GM10248 (cell line): ENCODE measurements around the gene NHEJ1.

Source experiments
- CTCF ChIA-PET: fragments of 300-600 bp; sonication (Branson Sonifier 250); formaldehyde crosslinking; extraction: SDS; loops from one replicate; lab custom pipeline; 2021; ENCODE audit warnings: antibody characterized with exemption; lab: Yijun Ruan, JAX
- POLR2A ChIA-PET: fragments of 350-650 bp; sonication (Branson Sonifier 250); formaldehyde crosslinking; extraction: SDS; loops from one replicate; lab custom pipeline; 2020; ENCODE audit warnings: antibody characterized with exemption; lab: Yijun Ruan, JAX
- DNase-seq: peaks from one replicate; pipeline ENCODE4 v3.0.0; 2012; ENCODE audit errors: extremely low spot score
- CTCF ChIP-seq: IDR thresholded peaks from 2 replicates; pipeline ENCODE4 v1.5.1; 2012; ENCODE audit warnings: mild to moderate bottlenecking, low read depth; ENCODE audit errors: extremely low read depth, missing control alignments, control extremely low read depth

Gene NHEJ1

GRCh38 chr2:219181531-219181930, 20.9 kb upstream of the NHEJ1 start:
- CTCF ChIA-PET, result interaction anchor here (0.9 to 3.1 kb wide), 7 partner anchors 8 to 122 kb away, joined by 3 to 15 read pairs (median 7); partner anchors contain the start of gene DNAJB2
- no peak for TF ChIP-seq CTCF
- no peak for DNase-seq
- POLR2A ChIA-PET, result no interaction called here

- DNase-seq, result no peak
- POLR2A ChIA-PET, result no interaction called here
- no peak for TF ChIP-seq CTCF
- CTCF ChIA-PET, result interaction anchor here (0.9 to 3.1 kb wide), 9 partner anchors 9 to 123 kb away, joined by 3 to 15 read pairs (median 7); partner anchors contain the start of gene DNAJB2
These were observed 20.3 kb upstream of the NHEJ1 start for GRCh38 chr2:219180961-219181360.

- no peak for TF ChIP-seq CTCF
- POLR2A ChIA-PET, result no interaction called here
- DNase-seq, result no peak
- CTCF ChIA-PET, result interaction anchor here (0.9 to 3.1 kb wide), 10 partner anchors 9 to 470 kb away, joined by 3 to 15 read pairs (median 6); partner anchors contain the start of genes DNAJB2 and GLB1L
These were observed 19.2 kb upstream of the NHEJ1 start for GRCh38 chr2:219179601-219180465.

- ChIA-PET POLR2A (no interaction called here), CTCF (interaction anchor here (1.0 to 3.1 kb wide), 3 partner anchors 68 to 468 kb away, joined by 3 to 15 read pairs (median 3); no protein-coding TSS in a partner anchor)
- peak; percentile 49 for DNase-seq
- TF ChIP-seq CTCF, result no peak
These were observed 18.0 kb upstream of the NHEJ1 start for GRCh38 chr2:219178377-219179175.

GRCh38 chr2:219177552-219178376, 17.1 kb upstream of the NHEJ1 start, which contains the start of gene RETREG2:
Gene RETREG2, plus strand, starts transcription at chr2:219178275. Its CDS starts 78 bp downstream, at chr2:219178353.
- POLR2A ChIA-PET, result no interaction called here
- TF ChIP-seq CTCF, result peak; percentile 71
- CTCF ChIA-PET, result interaction anchor here (1.4 to 3.5 kb wide), 2 partner anchors 11 to 103 kb away, joined by 3 to 13 read pairs; no protein-coding TSS in a partner anchor

More at GRCh38 chr2:219177552-219178376, 17.1 kb upstream of the NHEJ1 start, which contains the start of gene RETREG2:
- DNase-seq, result peak; percentile 98
